ENCODE results near the gene FGF7. TPM values are rescaled to one million over a fixed set of nuclear protein-coding genes. Genes with fewer than 3 reads are reported as not detected.

Gene FGF7
- total and polyA plus RNA-seq, 9 of the 15 experiments (the other 6 are each of a cell fraction or from before 2014, with no cell fraction given): not detected

GRCh38 chr15:49441356-49441755 lies 18.3 kb downstream of the FGF7 start:
- in situ Hi-C loops (cut with MboI) (no loop called here), intact Hi-C loops (cut with micrococcal nuclease) (no loop called here)
- TF ChIP-seq MTA3 (IDR thresholded peaks at IDR 0.05; ENCODE audit: borderline replicate concordance) (no peak), ZBTB9 (CRISPR knock-in tag; IDR thresholded peaks at IDR 0.05) (no peak), BRCA1 (IDR thresholded peaks at IDR 0.05) (no peak), BRCA1 (CRISPR knock-in tag; IDR thresholded peaks at IDR 0.05) (no peak), MEIS2 (IDR thresholded peaks at IDR 0.05; ENCODE audit: partially characterized antibody) (no peak), DACH1 (IDR thresholded peaks at IDR 0.05; ENCODE audit: partially characterized antibody) (no peak), YBX1 (IDR thresholded peaks at IDR 0.05) (no peak), FOXA3 (CRISPR knock-in tag; conservative IDR thresholded peaks at IDR 0.05 in 1 of 2, IDR thresholded peaks at IDR 0.05 in 1 of 2) (no peak), ZNF583 (CRISPR knock-in tag; IDR thresholded peaks at IDR 0.05) (no peak), KLF10 (CRISPR knock-in tag; IDR thresholded peaks at IDR 0.05) (no peak), ZBTB1 (CRISPR knock-in tag; IDR thresholded peaks at IDR 0.05; ENCODE audit: borderline replicate concordance, low read depth) (no peak), CREBBP (IDR thresholded peaks at IDR 0.05; ENCODE audit: low read depth, low read length) (no peak), POLR2B (IDR thresholded peaks at IDR 0.05; ENCODE audit: low read depth, partially characterized antibody) (no peak), THRA (IDR thresholded peaks at IDR 0.05) (no peak), ZFP36 (IDR thresholded peaks at IDR 0.05; ENCODE audit: low read depth, low read length, partially characterized antibody) (no peak), ESRRA (IDR thresholded peaks at IDR 0.05; ENCODE audit: borderline replicate concordance, low read depth) (no peak)
- no peak overlapping the region for H3K27ac ChIP-seq (ENCODE audit: extremely low read depth, low read depth, low read length)
- no peak overlapping the region for H3K4me3 ChIP-seq
- H3K79me2 ChIP-seq (ENCODE audit: control insufficient read depth, insufficient read depth, low read length): no peaks in the 10 kb centered on the region
- H3K4me2 ChIP-seq (ENCODE audit: insufficient read depth, low read length): no peak overlapping the region
- no peak overlapping the region for H3K9ac ChIP-seq (ENCODE audit: insufficient read depth in 1 of 2, low read depth in 2 of 2, low read length in 2 of 2)
- H2AFZ ChIP-seq (ENCODE audit: low read depth, low read length): no peak overlapping the region
- H3K27me3 ChIP-seq (ENCODE audit: control insufficient read depth in 2 of 2, insufficient read depth in 2 of 2, low read length in 2 of 2): no peaks in the 10 kb centered on the region
- no peaks in the 10 kb centered on the region for H4K20me1 ChIP-seq (replicated peaks; ENCODE audit: control insufficient read depth, insufficient read depth, low read length)
- BruUV-seq (replicated peaks): no TSS peak
- CTCF ChIA-PET (ENCODE audit: low intra/inter-chr PET ratio): no interaction called here
- no peaks in the 10 kb centered on the region for H3K9me1 ChIP-seq (ENCODE audit: control insufficient read depth, insufficient read depth, low read length)
- H3K4me1 ChIP-seq (replicated peaks in 1 of 2; ENCODE audit: control insufficient read depth in 2 of 2, insufficient read depth in 2 of 2, low read length in 2 of 2): peaks cover 0 to 3% of the 10 kb centered on the region in 2 experiments; a peak in 1 of 5 replicates
- DNase-seq (ENCODE audit: extremely low read depth in 1 of 4, low spot score in 3 of 4) (no peak), FAIRE-seq (no peak), ATAC-seq (no peak)
- H3K36me3 ChIP-seq (ENCODE audit: control insufficient read depth, insufficient read depth, low read length): no peaks in the 10 kb centered on the region
- POLR2A ChIA-PET: no interaction called here
- no peaks in the 10 kb centered on the region for H3K9me3 ChIP-seq (replicated peaks; ENCODE audit: control insufficient read depth, insufficient read depth, low read depth, low read length)
